ENCODE measurements around the gene CFAP97D1. TPM values are rescaled to one million over a fixed set of nuclear protein-coding genes. Genes with fewer than 3 reads are reported as not detected.
"Not testable (repeated sequence)": the region's sequence is repeated elsewhere in the genome, so short reads cannot be mapped to it uniquely, and the experiment has no call there.

The CFAP97D1 gene
- polyA plus RNA-seq, 1 donor = 0.04 TPM

GRCh38 chr17:43798024-43798423 lies 17.8 kb downstream of the CFAP97D1 start:
- not testable (repeated sequence) for H3K9me3 ChIP-seq (ENCODE audit: control insufficient read depth, low read depth, low read length); DNase-seq; H3K4me1 ChIP-seq (ENCODE audit: control insufficient read depth, insufficient read depth, low read length); H3K4me3 ChIP-seq (ENCODE audit: low read length); H3K27ac ChIP-seq (ENCODE audit: low read length); H3K36me3 ChIP-seq (ENCODE audit: control insufficient read depth, insufficient read depth, low read length); H3K27me3 ChIP-seq (ENCODE audit: control insufficient read depth, insufficient read depth, low read length)
- WGBS (ENCODE audit: insufficient coverage, low lambda C conversion rate) = no CpG with 5 or more reads among the region's 9 CpGs

GRCh38 chr17:43799047-43799446 lies 18.8 kb downstream of the CFAP97D1 start:
- WGBS (ENCODE audit: insufficient coverage, low lambda C conversion rate) = 80% methylated on average over 1 of the region's 2 CpGs
- no peaks in the 10 kb centered on the region for H3K36me3 ChIP-seq (ENCODE audit: control insufficient read depth, insufficient read depth, low read length)

GRCh38 chr17:43800736-43801135 lies 20.5 kb downstream of the CFAP97D1 start:
- no peak overlapping the region for H3K4me3 ChIP-seq (ENCODE audit: low read length)
- H3K27me3 ChIP-seq (ENCODE audit: control insufficient read depth, insufficient read depth, low read length) = no peaks in the 10 kb centered on the region
- H3K27ac ChIP-seq (ENCODE audit: low read length) = no peak overlapping the region
- DNase-seq = no peak
- no peaks in the 10 kb centered on the region for H3K36me3 ChIP-seq (ENCODE audit: control insufficient read depth, insufficient read depth, low read length)
- no CpG with 5 or more reads among the region's 3 CpGs for WGBS (ENCODE audit: insufficient coverage, low lambda C conversion rate)
- H3K4me1 ChIP-seq (ENCODE audit: control insufficient read depth, insufficient read depth, low read length) = no peaks in the 10 kb centered on the region
- H3K9me3 ChIP-seq (ENCODE audit: control insufficient read depth, low read depth, low read length) = no peaks in the 10 kb centered on the region

More at GRCh38 chr17:43799047-43799446, 18.8 kb downstream of the CFAP97D1 start:
- no peaks in the 10 kb centered on the region for H3K4me1 ChIP-seq (ENCODE audit: control insufficient read depth, insufficient read depth, low read length)
- no peaks in the 10 kb centered on the region for H3K27me3 ChIP-seq (ENCODE audit: control insufficient read depth, insufficient read depth, low read length)
- no peaks in the 10 kb centered on the region for H3K9me3 ChIP-seq (ENCODE audit: control insufficient read depth, low read depth, low read length)
- no peak for DNase-seq
- no peak overlapping the region for H3K4me3 ChIP-seq (ENCODE audit: low read length)
- no peak overlapping the region for H3K27ac ChIP-seq (ENCODE audit: low read length)

GRCh38 chr17:43801844-43802243 lies 21.6 kb downstream of the CFAP97D1 start:
- Histone ChIP-seq H3K4me3 (ENCODE audit: low read length) (no peak overlapping the region), H3K9me3 (ENCODE audit: control insufficient read depth, low read depth, low read length) (no peaks in the 10 kb centered on the region), H3K27me3 (ENCODE audit: control insufficient read depth, insufficient read depth, low read length) (no peaks in the 10 kb centered on the region), H3K27ac (ENCODE audit: low read length) (no peak overlapping the region), H3K36me3 (ENCODE audit: control insufficient read depth, insufficient read depth, low read length) (no peaks in the 10 kb centered on the region), H3K4me1 (ENCODE audit: control insufficient read depth, insufficient read depth, low read length) (no peaks in the 10 kb centered on the region)
- WGBS (ENCODE audit: insufficient coverage, low lambda C conversion rate) = 29% methylated on average over 1 of the region's 3 CpGs
- no peak for DNase-seq

GRCh38 chr17:43803758-43804157 lies 23.5 kb downstream of the CFAP97D1 start:
- Histone ChIP-seq H3K36me3 (ENCODE audit: control insufficient read depth, insufficient read depth, low read length) (no peaks in the 10 kb centered on the region), H3K9me3 (ENCODE audit: control insufficient read depth, low read depth, low read length) (no peaks in the 10 kb centered on the region), H3K4me1 (ENCODE audit: control insufficient read depth, insufficient read depth, low read length) (no peaks in the 10 kb centered on the region), H3K4me3 (ENCODE audit: low read length) (no peak overlapping the region), H3K27ac (ENCODE audit: low read length) (no peak overlapping the region), H3K27me3 (ENCODE audit: control insufficient read depth, insufficient read depth, low read length) (no peaks in the 10 kb centered on the region)
- no peak for DNase-seq
- no CpG with 5 or more reads among the region's 4 CpGs for WGBS (ENCODE audit: insufficient coverage, low lambda C conversion rate)

- no peak for DNase-seq
- Histone ChIP-seq H3K27ac (ENCODE audit: low read length) (no peak overlapping the region), H3K36me3 (ENCODE audit: control insufficient read depth, insufficient read depth, low read length) (no peaks in the 10 kb centered on the region), H3K4me1 (ENCODE audit: control insufficient read depth, insufficient read depth, low read length) (no peaks in the 10 kb centered on the region), H3K9me3 (ENCODE audit: control insufficient read depth, low read depth, low read length) (no peaks in the 10 kb centered on the region), H3K27me3 (ENCODE audit: control insufficient read depth, insufficient read depth, low read length) (no peaks in the 10 kb centered on the region), H3K4me3 (ENCODE audit: low read length) (no peak overlapping the region)
Measured at GRCh38 chr17:43805117-43805516, 24.9 kb downstream of the CFAP97D1 start.

GRCh38 chr17:43808076-43808475 lies 27.8 kb downstream of the CFAP97D1 start:
- no peak overlapping the region for H3K4me3 ChIP-seq (ENCODE audit: low read length)
- no peaks in the 10 kb centered on the region for H3K9me3 ChIP-seq (ENCODE audit: control insufficient read depth, low read depth, low read length)
- H3K36me3 ChIP-seq (ENCODE audit: control insufficient read depth, insufficient read depth, low read length) = peaks cover 1% of the 10 kb centered on the region
- H3K27ac ChIP-seq (ENCODE audit: low read length) = no peak overlapping the region
- WGBS (ENCODE audit: insufficient coverage, low lambda C conversion rate) = 90% methylated on average over 2 of the region's 4 CpGs
- H3K27me3 ChIP-seq (ENCODE audit: control insufficient read depth, insufficient read depth, low read length) = no peaks in the 10 kb centered on the region
- no peak for DNase-seq
- H3K4me1 ChIP-seq (ENCODE audit: control insufficient read depth, insufficient read depth, low read length) = no peaks in the 10 kb centered on the region

GRCh38 chr17:43809121-43809520 lies 28.9 kb downstream of the CFAP97D1 start:
- Histone ChIP-seq H3K27ac (ENCODE audit: low read length) (no peak overlapping the region), H3K4me3 (ENCODE audit: low read length) (no peak overlapping the region), H3K9me3 (ENCODE audit: control insufficient read depth, low read depth, low read length) (no peaks in the 10 kb centered on the region), H3K4me1 (ENCODE audit: control insufficient read depth, insufficient read depth, low read length) (no peaks in the 10 kb centered on the region), H3K36me3 (ENCODE audit: control insufficient read depth, insufficient read depth, low read length) (peaks cover 2% of the 10 kb centered on the region), H3K27me3 (ENCODE audit: control insufficient read depth, insufficient read depth, low read length) (no peaks in the 10 kb centered on the region)
- no peak for DNase-seq
- 100% methylated on average over 1 of the region's 5 CpGs for WGBS (ENCODE audit: insufficient coverage, low lambda C conversion rate)

- Histone ChIP-seq H3K27me3 (ENCODE audit: control insufficient read depth, insufficient read depth, low read length) (no peaks in the 10 kb centered on the region), H3K36me3 (ENCODE audit: control insufficient read depth, insufficient read depth, low read length) (peaks cover 2% of the 10 kb centered on the region), H3K4me1 (ENCODE audit: control insufficient read depth, insufficient read depth, low read length) (no peaks in the 10 kb centered on the region), H3K27ac (ENCODE audit: low read length) (no peak overlapping the region), H3K9me3 (ENCODE audit: control insufficient read depth, low read depth, low read length) (no peaks in the 10 kb centered on the region), H3K4me3 (ENCODE audit: low read length) (no peak overlapping the region)
- no CpG with 5 or more reads among the region's 4 CpGs for WGBS (ENCODE audit: insufficient coverage, low lambda C conversion rate)
- DNase-seq = no peak
Measured at GRCh38 chr17:43810226-43810715, 30.0 kb downstream of the CFAP97D1 start.

- H3K36me3 ChIP-seq (ENCODE audit: control insufficient read depth, insufficient read depth, low read length) = peaks cover 2% of the 10 kb centered on the region
Measured at GRCh38 chr17:43810823-43811222, 30.6 kb downstream of the CFAP97D1 start.

GRCh38 chr17:43812396-43813265 lies 32.4 kb downstream of the CFAP97D1 start:
- WGBS (ENCODE audit: insufficient coverage, low lambda C conversion rate) = no CpG with 5 or more reads among the region's 10 CpGs
- Histone ChIP-seq H3K27me3 (ENCODE audit: control insufficient read depth, insufficient read depth, low read length) (no peaks in the 10 kb centered on the region), H3K4me3 (ENCODE audit: low read length) (no peak overlapping the region), H3K4me1 (ENCODE audit: control insufficient read depth, insufficient read depth, low read length) (peaks cover 4% of the 10 kb centered on the region), H3K27ac (ENCODE audit: low read length) (no peak overlapping the region), H3K36me3 (ENCODE audit: control insufficient read depth, insufficient read depth, low read length) (peaks cover 2% of the 10 kb centered on the region), H3K9me3 (ENCODE audit: control insufficient read depth, low read depth, low read length) (no peaks in the 10 kb centered on the region)
- DNase-seq = no peak

More at GRCh38 chr17:43810823-43811222, 30.6 kb downstream of the CFAP97D1 start:
- no peak for DNase-seq
- no peak overlapping the region for H3K27ac ChIP-seq (ENCODE audit: low read length)
- H3K27me3 ChIP-seq (ENCODE audit: control insufficient read depth, insufficient read depth, low read length) = no peaks in the 10 kb centered on the region
- no peaks in the 10 kb centered on the region for H3K9me3 ChIP-seq (ENCODE audit: control insufficient read depth, low read depth, low read length)
- WGBS (ENCODE audit: insufficient coverage, low lambda C conversion rate) = no CpG with 5 or more reads among the region's 5 CpGs
- H3K4me1 ChIP-seq (ENCODE audit: control insufficient read depth, insufficient read depth, low read length) = no peaks in the 10 kb centered on the region
- H3K4me3 ChIP-seq (ENCODE audit: low read length) = no peak overlapping the region

All from large intestine (tissue), 3 donors.